ENCODE results near the gene LRRC27. TPM values are rescaled to one million over a fixed set of nuclear protein-coding genes. Genes with fewer than 3 reads are reported as not detected.

The LRRC27 gene
- total RNA-seq: 7.6 and 8.6 TPM in 2 replicates

GRCh38 chr10:132331601-132332432 is at the start of gene LRRC27:
Gene LRRC27 (plus strand): TSS chr10:132332193. CDS start chr10:132333525, 1,332 bp downstream.

GRCh38 chr10:132307823-132308586 is 24.0 kb upstream of the LRRC27 start, which contains the start of gene STK32C:
Gene STK32C (minus strand): TSS chr10:132307950. CDS start chr10:132307833, 117 bp downstream.

GRCh38 chr10:132397036-132397541 is 65.1 kb downstream of the LRRC27 start, which contains the start of gene PWWP2B:
Gene PWWP2B (plus strand): TSS chr10:132397200. CDS start chr10:132397227, 27 bp downstream.

Other genes with a start within 250 kb of the LRRC27 start
- gene DPYSL4, start 145.2 kb upstream of the LRRC27 start, total RNA-seq: 0.76 and 1.3 TPM in 2 replicates
- 8.3 and 10.5 TPM in 2 replicates for gene STK32C, start 24.2 kb upstream of the LRRC27 start, total RNA-seq
- gene PWWP2B, start 65.0 kb downstream of the LRRC27 start, total RNA-seq: 10.1 and 10.7 TPM in 2 replicates
- 16.0 and 25.7 TPM in 2 replicates for gene INPP5A, start 205.6 kb downstream of the LRRC27 start, total RNA-seq